NB4 (cell line): ENCODE measurements around the gene ANKRD60.

Source experiments
- CTCF ChIP-seq: IDR thresholded peaks from one replicate; pipeline ENCODE4 v1.5.1; 2012; ENCODE audit warnings: low read depth, low read length
- MYC ChIP-seq: IDR thresholded peaks from 2 replicates; pipeline ENCODE4 v1.6.1; 2011; ENCODE audit warnings: low read depth, low read length
- POLR2A ChIP-seq: IDR thresholded peaks from 2 replicates; pipeline ENCODE4 v1.6.1; 2011; ENCODE audit warnings: mild to moderate bottlenecking; ENCODE audit not compliant: insufficient read length; ENCODE audit errors: extremely low read depth

DNA sequence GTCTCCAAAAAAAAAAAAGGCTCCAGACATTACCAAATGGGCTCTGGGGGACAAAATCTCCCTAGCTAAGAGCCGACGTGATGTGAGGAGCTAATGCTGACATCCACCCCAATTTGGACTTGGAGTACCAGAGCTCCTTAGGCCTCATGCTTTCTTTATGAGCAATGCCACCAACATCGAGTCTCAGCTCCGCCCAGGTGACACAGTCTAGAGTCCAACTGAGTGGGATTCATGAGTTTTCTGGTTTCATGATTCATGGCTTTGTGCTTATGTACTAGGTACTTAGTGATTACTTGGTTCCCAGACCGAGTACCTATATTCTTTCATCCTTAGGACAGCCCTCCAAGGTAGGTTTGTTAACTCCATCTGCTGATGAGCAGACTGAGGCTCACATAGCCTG is 4.4 kb downstream of the ANKRD60 start:
- TF ChIP-seq CTCF, result no peak
- no peak for TF ChIP-seq POLR2A
- no peak for TF ChIP-seq MYC
